Measurements from ENCODE around the gene LIG1.

Gene LIG1

DNA sequence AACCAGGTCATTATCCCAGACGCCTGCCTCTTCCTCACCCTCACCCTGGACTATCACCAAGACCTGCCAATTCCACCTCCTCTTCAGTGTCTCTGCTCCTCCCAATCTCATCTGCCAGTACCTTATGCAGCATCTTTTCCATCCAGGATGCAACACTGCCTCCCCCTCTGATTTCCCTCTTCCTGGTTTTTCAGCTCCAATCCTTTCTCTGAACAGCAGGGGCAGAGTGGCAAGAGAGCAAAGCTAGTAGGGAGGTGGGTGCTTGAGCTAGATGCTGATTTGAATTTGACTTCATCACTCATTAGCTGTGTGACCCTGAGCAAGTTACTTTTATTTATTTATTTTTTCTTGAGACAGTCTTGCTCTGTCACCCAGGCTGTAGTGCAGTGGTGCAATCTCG, 100.7 kb downstream of the LIG1 start:
- DNase-seq, result no peak
